ENCODE results near the gene AEBP1.

Gene AEBP1

GRCh38 chr7:44077061-44077460 is 27.1 kb upstream of the AEBP1 start:
- peaks cover 3% of the 10 kb centered on the region for H3K36me3 ChIP-seq (ENCODE audit: control insufficient read depth, insufficient read depth, low read length)
- WGBS (ENCODE audit: extremely low coverage, insufficient coverage, low lambda C conversion rate), result no CpG with 5 or more reads among the region's 9 CpGs
- no peak for DNase-seq

GRCh38 chr7:44077681-44078091 is 26.5 kb upstream of the AEBP1 start:
- no CpG with 5 or more reads among the region's 5 CpGs for WGBS (ENCODE audit: extremely low coverage, insufficient coverage, low lambda C conversion rate)
- Histone ChIP-seq H3K36me3 (ENCODE audit: control insufficient read depth, insufficient read depth, low read length) (peaks cover 3% of the 10 kb centered on the region), H2BK120ac (ENCODE audit: low read depth, low read length) (no peak overlapping the region)

More at GRCh38 chr7:44077061-44077460, 27.1 kb upstream of the AEBP1 start:
- H2BK5ac ChIP-seq (ENCODE audit: low read length), result no peak overlapping the region
- no peak overlapping the region for H3K56ac ChIP-seq (ENCODE audit: low read length)
- H3K27me3 ChIP-seq (ENCODE audit: insufficient read depth, low read length, poor library complexity), result no peaks in the 10 kb centered on the region
- H3K27ac ChIP-seq (ENCODE audit: low read depth, low read length), result no peak overlapping the region
- no peak overlapping the region for H3K4me3 ChIP-seq (ENCODE audit: low read length)
- no peak overlapping the region for H3K23ac ChIP-seq (ENCODE audit: low read length)
- H3K79me2 ChIP-seq (ENCODE audit: control insufficient read depth, insufficient read depth, low read length), result no peaks in the 10 kb centered on the region
- no peak overlapping the region for H2AK5ac ChIP-seq (ENCODE audit: low read length)
- no peak overlapping the region for H4K5ac ChIP-seq (ENCODE audit: low read length)
- no peaks in the 10 kb centered on the region for H3K4me1 ChIP-seq (ENCODE audit: control insufficient read depth, low read depth, low read length)
- no peak overlapping the region for H2BK15ac ChIP-seq (replicated peaks; ENCODE audit: low read depth)
- no peaks in the 10 kb centered on the region for H3K79me1 ChIP-seq (ENCODE audit: low read length)
- no peak overlapping the region for H3K4ac ChIP-seq (ENCODE audit: low read depth, low read length)
- no peak overlapping the region for H4K8ac ChIP-seq (ENCODE audit: low read depth, low read length)
- H3K4me2 ChIP-seq (ENCODE audit: low read length), result no peak overlapping the region
- H3K18ac ChIP-seq (ENCODE audit: low read length), result no peak overlapping the region
- H3K9ac ChIP-seq (ENCODE audit: low read length), result no peak overlapping the region
- no peak overlapping the region for H2BK120ac ChIP-seq (ENCODE audit: low read depth, low read length)

GRCh38 chr7:44078521-44078920 is 25.6 kb upstream of the AEBP1 start:
- Histone ChIP-seq H2BK5ac (ENCODE audit: low read length) (no peak overlapping the region), H3K79me1 (ENCODE audit: low read length) (no peaks in the 10 kb centered on the region), H3K23ac (ENCODE audit: low read length) (no peak overlapping the region), H2AK5ac (ENCODE audit: low read length) (no peak overlapping the region), H3K27me3 (ENCODE audit: insufficient read depth, low read length, poor library complexity) (no peaks in the 10 kb centered on the region), H3K4ac (ENCODE audit: low read depth, low read length) (no peak overlapping the region), H4K8ac (ENCODE audit: low read depth, low read length) (no peak overlapping the region), H3K9ac (ENCODE audit: low read length) (no peak overlapping the region), H2BK120ac (ENCODE audit: low read depth, low read length) (no peak overlapping the region), H3K27ac (ENCODE audit: low read depth, low read length) (no peak overlapping the region), H3K18ac (ENCODE audit: low read length) (no peak overlapping the region), H3K4me3 (ENCODE audit: low read length) (no peak overlapping the region), H3K56ac (ENCODE audit: low read length) (no peak overlapping the region), H3K36me3 (ENCODE audit: control insufficient read depth, insufficient read depth, low read length) (peaks cover 3% of the 10 kb centered on the region), H3K4me1 (ENCODE audit: control insufficient read depth, low read depth, low read length) (no peaks in the 10 kb centered on the region), H2BK15ac (replicated peaks; ENCODE audit: low read depth) (no peak overlapping the region), H4K5ac (ENCODE audit: low read length) (no peak overlapping the region), H3K79me2 (ENCODE audit: control insufficient read depth, insufficient read depth, low read length) (no peaks in the 10 kb centered on the region), H3K4me2 (ENCODE audit: low read length) (no peak overlapping the region)
- WGBS (ENCODE audit: extremely low coverage, insufficient coverage, low lambda C conversion rate), result no CpG with 5 or more reads among the region's 8 CpGs
- DNase-seq, result no peak

More at GRCh38 chr7:44077681-44078091, 26.5 kb upstream of the AEBP1 start:
- H3K79me1 ChIP-seq (ENCODE audit: low read length), result no peaks in the 10 kb centered on the region
- no peaks in the 10 kb centered on the region for H3K27me3 ChIP-seq (ENCODE audit: insufficient read depth, low read length, poor library complexity)
- H2BK15ac ChIP-seq (replicated peaks; ENCODE audit: low read depth), result no peak overlapping the region
- no peak overlapping the region for H3K23ac ChIP-seq (ENCODE audit: low read length)
- H3K4me3 ChIP-seq (ENCODE audit: low read length), result no peak overlapping the region
- no peak overlapping the region for H3K27ac ChIP-seq (ENCODE audit: low read depth, low read length)
- no peak overlapping the region for H3K4me2 ChIP-seq (ENCODE audit: low read length)
- no peak overlapping the region for H4K5ac ChIP-seq (ENCODE audit: low read length)
- H2AK5ac ChIP-seq (ENCODE audit: low read length), result no peak overlapping the region
- H3K56ac ChIP-seq (ENCODE audit: low read length), result no peak overlapping the region
- H3K79me2 ChIP-seq (ENCODE audit: control insufficient read depth, insufficient read depth, low read length), result no peaks in the 10 kb centered on the region
- no peaks in the 10 kb centered on the region for H3K4me1 ChIP-seq (ENCODE audit: control insufficient read depth, low read depth, low read length)
- H3K9ac ChIP-seq (ENCODE audit: low read length), result no peak overlapping the region
- H3K4ac ChIP-seq (ENCODE audit: low read depth, low read length), result no peak overlapping the region
- no peak for DNase-seq
- H3K18ac ChIP-seq (ENCODE audit: low read length), result no peak overlapping the region
- no peak overlapping the region for H4K8ac ChIP-seq (ENCODE audit: low read depth, low read length)
- no peak overlapping the region for H2BK5ac ChIP-seq (ENCODE audit: low read length)

GRCh38 chr7:44079331-44080021 is 24.7 kb upstream of the AEBP1 start:
- H4K8ac ChIP-seq (ENCODE audit: low read depth, low read length), result no peak overlapping the region
- H3K9ac ChIP-seq (ENCODE audit: low read length), result no peak overlapping the region
- H4K5ac ChIP-seq (ENCODE audit: low read length), result no peak overlapping the region
- H3K36me3 ChIP-seq (ENCODE audit: control insufficient read depth, insufficient read depth, low read length), result peaks cover 3% of the 10 kb centered on the region
- H3K4me3 ChIP-seq (ENCODE audit: low read length), result no peak overlapping the region
- no peak overlapping the region for H3K27ac ChIP-seq (ENCODE audit: low read depth, low read length)
- H2BK5ac ChIP-seq (ENCODE audit: low read length), result no peak overlapping the region
- DNase-seq, result no peak
- H2AK5ac ChIP-seq (ENCODE audit: low read length), result no peak overlapping the region
- WGBS (ENCODE audit: extremely low coverage, insufficient coverage, low lambda C conversion rate), result no CpG with 5 or more reads among the region's 11 CpGs
- H3K4me1 ChIP-seq (ENCODE audit: control insufficient read depth, low read depth, low read length), result no peaks in the 10 kb centered on the region
- H3K4me2 ChIP-seq (ENCODE audit: low read length), result no peak overlapping the region
- no peak overlapping the region for H2BK15ac ChIP-seq (replicated peaks; ENCODE audit: low read depth)
- no peak overlapping the region for H3K23ac ChIP-seq (ENCODE audit: low read length)
- H3K18ac ChIP-seq (ENCODE audit: low read length), result no peak overlapping the region
- no peaks in the 10 kb centered on the region for H3K79me1 ChIP-seq (ENCODE audit: low read length)
- H3K56ac ChIP-seq (ENCODE audit: low read length), result no peak overlapping the region
- no peak overlapping the region for H2BK120ac ChIP-seq (ENCODE audit: low read depth, low read length)
- H3K4ac ChIP-seq (ENCODE audit: low read depth, low read length), result no peak overlapping the region
- H3K79me2 ChIP-seq (ENCODE audit: control insufficient read depth, insufficient read depth, low read length), result no peaks in the 10 kb centered on the region
- no peaks in the 10 kb centered on the region for H3K27me3 ChIP-seq (ENCODE audit: insufficient read depth, low read length, poor library complexity)

- Histone ChIP-seq H4K8ac (ENCODE audit: low read depth, low read length) (no peak overlapping the region), H2BK5ac (ENCODE audit: low read length) (no peak overlapping the region), H2BK15ac (replicated peaks; ENCODE audit: low read depth) (no peak overlapping the region), H4K5ac (ENCODE audit: low read length) (no peak overlapping the region), H3K27me3 (ENCODE audit: insufficient read depth, low read length, poor library complexity) (no peaks in the 10 kb centered on the region), H3K9ac (ENCODE audit: low read length) (no peak overlapping the region), H3K79me2 (ENCODE audit: control insufficient read depth, insufficient read depth, low read length) (no peaks in the 10 kb centered on the region), H3K27ac (ENCODE audit: low read depth, low read length) (no peak overlapping the region), H3K4ac (ENCODE audit: low read depth, low read length) (no peak overlapping the region), H2BK120ac (ENCODE audit: low read depth, low read length) (no peak overlapping the region), H3K18ac (ENCODE audit: low read length) (no peak overlapping the region), H3K36me3 (ENCODE audit: control insufficient read depth, insufficient read depth, low read length) (peaks cover 3% of the 10 kb centered on the region), H3K79me1 (ENCODE audit: low read length) (no peaks in the 10 kb centered on the region), H3K56ac (ENCODE audit: low read length) (no peak overlapping the region), H3K4me1 (ENCODE audit: control insufficient read depth, low read depth, low read length) (no peaks in the 10 kb centered on the region), H2AK5ac (ENCODE audit: low read length) (no peak overlapping the region), H3K4me3 (ENCODE audit: low read length) (no peak overlapping the region), H3K23ac (ENCODE audit: low read length) (no peak overlapping the region), H3K4me2 (ENCODE audit: low read length) (no peak overlapping the region)
- DNase-seq, result no peak
- no CpG with 5 or more reads among the region's 5 CpGs for WGBS (ENCODE audit: extremely low coverage, insufficient coverage, low lambda C conversion rate)
Measured at GRCh38 chr7:44080118-44080517, 24.0 kb upstream of the AEBP1 start.

All from mesendoderm (in vitro differentiated cells).